WI38 (cell line): ENCODE results near the gene HOXA11.

Experiments used
- H3K4me3 ChIP-seq: 2 replicates; pipeline ENCODE4 v1.5.1; 2011; ENCODE audit warnings: low read depth, mild to moderate bottlenecking, control low read depth, low read length
- CTCF ChIP-seq: IDR thresholded peaks from 2 replicates; pipeline ENCODE4 v1.5.1; 2012; ENCODE audit warnings: low read depth, mild to moderate bottlenecking, control low read depth, low read length

Gene HOXA11

GRCh38 chr7:27138985-27139333 lies 46.1 kb downstream of the HOXA11 start:
- peak overlapping the region; percentile 50 for H3K4me3 ChIP-seq
- TF ChIP-seq CTCF, result no peak

DNA sequence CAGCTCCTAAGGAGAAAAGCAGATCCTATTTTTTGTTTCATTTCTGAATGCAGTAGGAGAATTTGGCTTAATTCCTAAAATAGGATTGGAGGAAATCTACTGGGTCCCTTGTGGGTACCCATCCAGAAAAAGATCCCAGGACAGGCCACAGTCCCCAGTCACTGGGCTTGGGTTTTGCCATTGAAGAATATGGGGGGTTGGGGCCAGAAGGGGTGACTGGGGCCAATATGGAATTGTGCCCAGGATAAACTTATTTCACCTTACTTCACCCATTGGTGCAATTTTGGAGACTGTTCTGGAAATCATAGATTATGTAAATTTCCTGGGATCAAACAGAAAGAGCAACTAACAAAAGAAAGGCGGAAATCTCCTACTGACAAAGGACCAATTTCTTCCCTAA lies 46.6 kb downstream of the HOXA11 start:
- TF ChIP-seq CTCF, result no peak
- peak overlapping the region; percentile 50 for H3K4me3 ChIP-seq

GRCh38 chr7:27137640-27138315 lies 47.3 kb downstream of the HOXA11 start:
- no peak for TF ChIP-seq CTCF
- no peak overlapping the region for H3K4me3 ChIP-seq

GRCh38 chr7:27134392-27134791 lies 50.6 kb downstream of the HOXA11 start:
- TF ChIP-seq CTCF, result no peak
- no peak overlapping the region for H3K4me3 ChIP-seq

DNA sequence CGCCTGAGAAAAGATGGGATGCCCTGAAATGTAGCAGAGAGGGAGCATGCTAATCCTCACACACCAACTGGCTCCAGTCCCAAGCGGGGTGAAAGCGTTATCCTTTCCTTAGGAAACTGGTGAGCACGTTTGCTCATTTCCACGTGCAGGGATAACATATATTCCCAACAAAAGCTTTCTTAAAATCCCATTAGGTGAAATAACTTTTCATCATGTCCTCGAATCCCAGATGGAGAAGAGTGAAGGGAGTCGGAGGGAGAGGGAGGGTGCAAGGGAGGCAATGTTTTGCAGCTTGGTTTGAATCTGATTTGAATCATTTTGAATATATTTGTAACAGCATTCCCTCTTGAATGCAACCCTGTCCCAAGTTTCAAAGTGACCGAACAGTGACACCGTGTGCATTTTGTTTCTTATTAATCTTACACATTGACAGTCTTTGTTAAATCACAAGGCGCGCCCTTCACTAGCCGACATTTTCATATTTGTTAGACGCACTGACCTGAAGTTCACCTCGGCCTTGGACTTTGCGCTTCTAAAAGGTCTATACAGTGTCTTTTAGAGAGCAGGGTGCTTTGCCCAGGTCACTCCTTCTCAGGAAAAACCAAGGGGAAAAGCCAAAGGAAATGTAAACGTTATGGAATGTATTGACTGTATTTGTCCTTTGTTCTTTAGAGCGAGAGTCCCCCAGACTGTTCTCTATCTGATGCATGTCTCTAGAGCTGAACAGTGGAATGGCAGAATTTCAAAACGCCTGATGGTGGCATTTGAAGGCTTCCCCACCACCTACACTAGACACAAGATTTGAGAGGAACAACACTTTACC lies 51.4 kb downstream of the HOXA11 start:
- TF ChIP-seq CTCF, result no peak
- H3K4me3 ChIP-seq, result no peak overlapping the region

DNA sequence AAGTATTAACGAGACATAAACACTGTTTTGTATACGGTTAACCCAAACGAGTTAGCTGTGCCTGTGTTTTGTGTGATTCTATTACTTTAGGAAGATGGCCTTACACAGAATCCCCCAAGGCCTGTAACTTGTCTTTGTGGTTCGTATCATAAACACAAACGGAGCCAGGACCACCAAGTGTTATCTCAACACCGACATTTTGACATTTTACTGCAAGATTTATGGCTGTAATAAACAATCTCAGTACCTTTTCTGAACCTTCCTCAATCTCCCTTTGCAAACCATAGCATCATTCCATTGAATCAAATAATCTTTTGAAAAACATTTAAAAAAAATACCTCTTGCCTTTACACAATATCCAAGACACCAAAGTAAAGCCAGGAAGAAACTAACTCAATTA lies 52.1 kb downstream of the HOXA11 start:
- TF ChIP-seq CTCF, result no peak
- no peak overlapping the region for H3K4me3 ChIP-seq

DNA sequence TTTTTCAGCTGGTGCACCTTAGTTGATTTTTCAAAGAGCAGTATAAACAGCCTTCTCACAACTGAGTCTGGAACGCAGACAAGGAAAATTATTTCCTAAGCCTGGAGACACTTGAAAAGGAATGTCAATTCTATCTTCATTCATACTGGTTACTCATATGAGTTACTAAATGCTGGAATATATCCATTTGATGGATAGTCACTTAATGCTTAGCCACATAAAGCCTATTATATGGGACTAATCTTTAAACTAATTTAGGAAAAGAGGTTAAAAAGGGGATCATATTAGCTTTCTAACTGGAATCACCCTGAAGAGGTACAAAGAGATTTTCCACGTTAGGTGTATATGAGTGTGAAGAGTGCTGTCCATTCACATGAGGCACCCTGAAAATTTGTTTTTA lies 52.8 kb downstream of the HOXA11 start:
- no peak for TF ChIP-seq CTCF
- no peak overlapping the region for H3K4me3 ChIP-seq
